ENCODE results near the gene TXNL4A.
A peak's percentile ranks its signal among the peaks of the same experiment; 100 is the strongest.

TXNL4A gene

GRCh38 chr18:79989195-79989497 lies 783 bp upstream of the TXNL4A start:
- no peak for DNase-seq

GRCh38 chr18:79988071-79988450 lies 302 bp downstream of the TXNL4A start:
- peak; percentile 73 for DNase-seq

- DNase-seq = no peak
Measured at GRCh38 chr18:79987566-79987965, 797 bp downstream of the TXNL4A start.

GRCh38 chr18:79986726-79987125 lies 1.6 kb downstream of the TXNL4A start:
- DNase-seq = no peak

- no peak for DNase-seq
Measured at GRCh38 chr18:79985172-79985571, 3.2 kb downstream of the TXNL4A start.

GRCh38 chr18:79983793-79984192 lies 4.6 kb downstream of the TXNL4A start:
- DNase-seq = no peak

GRCh38 chr18:79983253-79983652 lies 5.1 kb downstream of the TXNL4A start:
- DNase-seq = no peak

GRCh38 chr18:79982736-79983135 lies 5.6 kb downstream of the TXNL4A start:
- no peak for DNase-seq

- DNase-seq = no peak
Measured at GRCh38 chr18:79980585-79980984, 7.8 kb downstream of the TXNL4A start.

GRCh38 chr18:79979843-79980242 lies 8.5 kb downstream of the TXNL4A start:
- DNase-seq = no peak

GRCh38 chr18:79975985-79976680 lies 12.2 kb downstream of the TXNL4A start:
- no peak for DNase-seq

- DNase-seq = no peak
Measured at GRCh38 chr18:79975043-79975442, 13.3 kb downstream of the TXNL4A start.

GRCh38 chr18:79974025-79974654 lies 14.2 kb downstream of the TXNL4A start:
- DNase-seq = no peak

GRCh38 chr18:79973517-79973916 lies 14.8 kb downstream of the TXNL4A start:
- no peak for DNase-seq

- DNase-seq = no peak
Measured at GRCh38 chr18:79972720-79973119, 15.6 kb downstream of the TXNL4A start.

GRCh38 chr18:79971986-79972385 lies 16.4 kb downstream of the TXNL4A start:
- no peak for DNase-seq

- DNase-seq = no peak
Measured at GRCh38 chr18:79971211-79971952, 17.0 kb downstream of the TXNL4A start.

GRCh38 chr18:79970419-79971133 lies 17.8 kb downstream of the TXNL4A start:
- no peak for DNase-seq

- peak; percentile 36 for DNase-seq
Measured at GRCh38 chr18:79965119-79965902, 23.1 kb downstream of the TXNL4A start.

- DNase-seq = no peak
Measured at GRCh38 chr18:79964330-79965118, 23.8 kb downstream of the TXNL4A start, which contains the start of gene HSBP1L1. Gene HSBP1L1, plus strand, starts transcription at chr18:79964643. Its CDS starts 93 bp downstream, at chr18:79964736.

- DNase-seq = no peak
Measured at GRCh38 chr18:79963658-79964329, 24.6 kb downstream of the TXNL4A start.
